GM19023 (cell line): ENCODE measurements around the gene PLIN1.
"Not testable (repeated sequence)": the region's sequence is repeated elsewhere in the genome, so short reads cannot be mapped to it uniquely, and the experiment has no call there.

Experiments
- ATAC-seq: cut with Tn5 transposase; IDR thresholded peaks from one replicate; pipeline ENCODE4 v1.9.1; 2021; ENCODE audit warnings: mild to moderate bottlenecking, moderate library complexity; ENCODE audit not compliant: unreplicated experiment

Gene PLIN1

GRCh38 chr15:89679212-89679611 lies at the start of gene PLIN1:
PLIN1 (minus strand) TSS chr15:89679367; CDS start chr15:89677489, 1,878 bp downstream.
- no peak for ATAC-seq

- ATAC-seq, result no peak
These were observed 49.1 kb upstream of the PLIN1 start for GRCh38 chr15:89728254-89728653.

DNA sequence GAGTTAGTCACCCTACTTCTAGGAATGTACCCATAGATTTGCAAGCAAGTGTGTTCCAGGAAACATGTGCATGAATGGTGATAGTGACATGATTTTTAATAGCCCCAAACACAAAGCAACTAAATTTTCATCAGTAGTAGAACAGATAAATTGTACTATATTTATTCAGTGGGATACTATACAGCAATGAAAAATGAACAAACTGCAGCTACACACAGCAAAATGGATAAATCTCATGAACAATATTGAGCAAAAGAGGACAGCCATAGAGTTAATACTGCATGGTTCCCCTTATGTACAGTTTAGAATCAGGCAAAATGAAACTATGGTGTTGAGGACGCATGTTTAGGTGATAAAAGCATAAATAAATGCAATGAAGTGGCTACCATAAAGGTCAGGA lies 45.9 kb upstream of the PLIN1 start:
- ATAC-seq, result no peak

GRCh38 chr15:89724621-89725020 lies 45.5 kb upstream of the PLIN1 start:
- no peak for ATAC-seq

- no peak for ATAC-seq
These were observed 43.9 kb upstream of the PLIN1 start for GRCh38 chr15:89723031-89723430.

GRCh38 chr15:89714775-89715174 lies 35.6 kb upstream of the PLIN1 start:
- no peak for ATAC-seq

DNA sequence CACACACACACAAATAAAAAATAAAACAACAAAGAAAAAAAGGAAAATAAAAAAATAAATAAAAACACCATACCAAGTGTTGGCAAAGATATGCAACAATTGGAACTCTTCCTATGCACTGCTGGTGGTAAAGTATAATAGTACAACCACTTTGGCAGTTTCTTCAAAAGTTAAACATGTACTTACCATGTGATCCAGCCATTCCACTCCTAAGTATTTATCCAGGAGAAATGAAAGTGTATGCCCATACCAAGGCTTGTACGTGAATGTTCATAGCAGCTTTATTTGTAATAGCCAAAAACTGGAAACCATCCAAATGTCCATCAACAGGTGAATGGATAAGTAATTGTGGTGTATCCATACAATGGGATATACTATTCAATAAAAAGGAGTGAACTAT lies 28.4 kb upstream of the PLIN1 start:
- ATAC-seq, result no peak

DNA sequence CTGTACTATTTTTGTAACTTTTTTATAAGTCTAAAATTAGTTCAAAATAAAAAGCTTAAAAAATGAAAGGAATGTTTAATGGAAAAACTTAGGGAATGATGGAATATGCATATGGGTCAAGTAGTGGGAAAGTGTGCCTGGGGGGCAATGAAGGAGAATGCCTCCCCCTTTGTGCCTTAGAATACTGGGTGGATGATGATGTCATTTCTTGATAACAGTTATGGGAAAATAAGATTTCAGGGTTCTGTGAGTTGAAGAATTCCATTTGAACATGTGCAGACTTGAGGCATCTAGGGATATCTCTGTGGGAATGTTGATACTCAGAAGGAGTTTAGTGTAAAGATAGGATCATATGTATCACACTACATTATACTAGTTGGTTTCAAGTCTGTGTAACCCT lies 25.2 kb upstream of the PLIN1 start:
- no peak for ATAC-seq

- no peak for ATAC-seq
These were observed 16.0 kb upstream of the PLIN1 start for GRCh38 chr15:89695198-89695597.

- ATAC-seq, result no peak
These were observed 14.5 kb upstream of the PLIN1 start for GRCh38 chr15:89693696-89694095.

GRCh38 chr15:89693091-89693490 lies 13.9 kb upstream of the PLIN1 start:
- no peak for ATAC-seq

GRCh38 chr15:89690276-89691218 lies 11.4 kb upstream of the PLIN1 start, which contains the start of the genes PEX11A and WDR93:
PEX11A (minus strand) TSS chr15:89690754; CDS start chr15:89690632, 122 bp downstream.
WDR93 (plus strand) TSS chr15:89690811; CDS start chr15:89701747, 10,936 bp downstream.
- peak; percentile 94 for ATAC-seq

DNA sequence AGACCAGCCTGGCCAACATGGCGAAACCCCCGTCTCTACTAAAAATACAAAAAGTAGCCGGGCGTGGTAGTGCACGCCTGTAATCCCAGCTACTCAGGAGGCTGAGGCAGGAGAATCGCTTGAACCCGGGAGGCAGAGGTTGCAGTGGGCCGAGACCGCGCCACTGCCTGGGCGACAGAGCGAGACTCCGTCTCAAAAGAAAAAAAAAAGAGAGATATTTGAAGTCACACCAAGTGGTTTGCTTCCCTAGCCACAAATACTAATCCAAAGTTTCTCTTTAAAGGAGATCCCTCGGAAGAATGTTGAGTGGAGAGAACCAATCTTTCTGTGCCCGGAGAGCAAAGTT lies 10.7 kb upstream of the PLIN1 start:
- ATAC-seq, result not testable (repeated sequence)

DNA sequence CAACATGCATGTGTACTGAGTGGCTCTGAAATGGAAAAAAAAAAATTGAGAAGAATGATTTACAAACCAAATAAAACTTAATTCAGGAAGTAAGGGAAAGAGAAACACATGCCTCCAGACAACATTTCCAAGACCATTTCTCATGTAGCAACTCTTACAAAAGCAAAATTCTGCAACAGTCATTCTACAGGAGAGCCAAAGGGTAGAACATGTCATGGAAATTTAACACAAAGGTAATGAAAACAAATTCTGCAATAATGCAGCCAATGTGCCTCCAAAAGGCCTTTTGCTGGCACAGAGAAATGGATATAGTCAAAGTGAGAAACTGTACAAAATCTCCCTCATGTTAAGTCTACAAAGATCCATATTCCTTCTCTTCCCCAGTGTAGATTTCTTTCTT lies 7.4 kb upstream of the PLIN1 start:
- ATAC-seq, result no peak

DNA sequence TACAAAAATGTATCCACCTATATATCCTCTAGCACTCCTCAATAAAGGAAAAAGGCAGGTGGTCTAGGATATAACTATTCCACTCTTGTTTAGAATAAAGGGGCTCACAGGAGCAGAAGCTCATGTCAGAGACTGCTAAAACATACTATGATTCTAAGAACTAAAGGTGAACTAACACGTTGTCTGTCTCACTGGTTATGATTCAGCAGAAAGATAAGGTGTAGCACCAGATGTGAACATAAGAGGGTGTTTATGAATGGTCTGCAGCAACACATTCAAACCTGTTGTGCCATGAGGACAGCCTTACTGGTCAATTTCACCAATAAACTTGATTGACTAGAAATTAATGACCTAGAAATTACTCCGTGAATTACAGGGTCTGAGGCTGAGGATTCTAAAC lies 6.8 kb upstream of the PLIN1 start:
- ATAC-seq, result no peak

DNA sequence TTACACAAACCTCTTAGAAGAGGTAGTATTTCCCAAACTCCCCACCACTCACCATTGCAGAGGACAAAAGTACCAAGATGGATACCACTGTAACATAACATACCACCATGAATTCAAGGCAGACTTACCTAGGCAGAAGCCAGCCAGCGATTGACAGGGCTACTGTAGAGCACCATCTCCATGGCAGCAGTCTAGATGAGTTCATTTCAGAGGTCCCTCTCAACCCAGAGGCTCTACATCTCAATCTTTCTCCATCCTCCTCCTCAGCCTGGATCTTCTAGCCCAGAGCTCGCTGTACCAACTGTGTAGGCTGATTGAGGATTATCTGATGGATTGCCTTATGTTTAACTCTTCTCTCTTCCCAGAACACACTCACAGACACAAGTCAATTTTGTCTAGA lies 2.0 kb upstream of the PLIN1 start:
- ATAC-seq, result no peak

GRCh38 chr15:89680282-89680873 lies 1.2 kb upstream of the PLIN1 start:
- ATAC-seq, result no peak

GRCh38 chr15:89677381-89677780 lies 1.8 kb downstream of the PLIN1 start:
- no peak for ATAC-seq

- ATAC-seq, result no peak
These were observed 3.6 kb downstream of the PLIN1 start for GRCh38 chr15:89675606-89676005.

- no peak for ATAC-seq
These were observed 4.6 kb downstream of the PLIN1 start for GRCh38 chr15:89674526-89674925.

GRCh38 chr15:89673165-89673512 lies 6.0 kb downstream of the PLIN1 start:
- no peak for ATAC-seq
